IgD-negative memory B cell (primary cell): ENCODE measurements around the gene IL18RAP. TPM values are rescaled to one million over a fixed set of nuclear protein-coding genes. Genes with fewer than 3 reads are reported as not detected.

ENCODE experiments used
- H3K27ac Mint-ChIP-seq, 3 donors: one replicate each; pipeline ENCODE4 v1.8.0; 2020 to 2022; ENCODE audit warnings: mild to moderate bottlenecking in 3 of 3, mixed read lengths in 3 of 3, moderate library complexity in 1 of 3
- H3K27me3 Mint-ChIP-seq: one replicate; pipeline ENCODE4 v1.8.0; 2021; ENCODE audit warnings: mixed read lengths
- H3K36me3 Mint-ChIP-seq: one replicate; pipeline ENCODE4 v1.8.0; 2020; ENCODE audit warnings: mild to moderate bottlenecking, mixed read lengths
- H3K4me1 Mint-ChIP-seq, 3 donors: one replicate each; pipeline ENCODE4 v1.8.0; 2020 to 2022; ENCODE audit warnings: mixed read lengths in 3 of 3, mild to moderate bottlenecking in 1 of 3
- H3K4me3 Mint-ChIP-seq, 4 donors: one replicate each; pipeline ENCODE4 v1.8.0; 2020 to 2022; ENCODE audit warnings: mild to moderate bottlenecking in 4 of 4, mixed read lengths in 4 of 4, moderate library complexity in 3 of 4
- H3K9me3 Mint-ChIP-seq, 3 donors: one replicate each; pipeline ENCODE4 v1.8.0; 2020 to 2021; ENCODE audit warnings: mixed read lengths in 3 of 3, mild to moderate bottlenecking in 1 of 3
- polyA plus RNA-seq: library from polyadenylated mRNA; unstranded; fragments of 300-500 nt; fragmentation: Illumina TruSeq; gene quantifications from one replicate; pipeline ENCODE4 v1.2.3, GENCODE V29; 2021

IL18RAP gene
- polyA plus RNA-seq, 1 donor from 2014 or later, result 0.55 TPM

GRCh38 chr2:102434655-102435381 lies 11.9 kb downstream of the IL18RAP start:
- Mint-ChIP-seq H3K4me1 (peaks cover 21 to 29% (median 23%) of the 10 kb centered on the region in 3 donors), H3K27ac (no peak overlapping the region), H3K4me3 (no peak overlapping the region), H3K27me3 (peaks cover 3% of the 10 kb centered on the region), H3K9me3 (no peaks in the 10 kb centered on the region), H3K36me3 (no peaks in the 10 kb centered on the region)

DNA sequence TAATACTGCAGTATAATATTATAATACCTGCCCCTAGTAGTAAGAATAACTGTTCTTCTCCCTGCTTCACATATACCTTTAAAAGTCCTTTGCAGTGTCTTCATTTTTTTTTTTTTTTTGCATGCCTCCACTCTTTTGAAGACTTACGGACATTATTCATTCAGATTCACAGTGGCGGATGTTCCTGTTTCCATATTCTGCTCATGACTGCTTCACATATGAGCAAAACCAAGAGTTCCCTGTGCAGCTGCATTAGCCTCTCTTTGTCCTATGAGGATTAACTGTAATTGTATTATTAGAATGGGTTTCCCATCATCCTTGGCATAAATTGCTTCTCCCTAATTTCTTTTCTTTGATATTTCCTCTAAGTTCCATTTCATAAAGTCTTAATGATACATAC lies 12.8 kb downstream of the IL18RAP start:
- peaks cover 16 to 24% (median 18%) of the 10 kb centered on the region in 3 donors for H3K4me1 Mint-ChIP-seq
- no peaks in the 10 kb centered on the region for H3K36me3 Mint-ChIP-seq
- peak overlapping the region in 1 of 4 donors; percentile 69 for H3K4me3 Mint-ChIP-seq
- H3K27ac Mint-ChIP-seq, result no peak overlapping the region
- peaks cover 3% of the 10 kb centered on the region for H3K27me3 Mint-ChIP-seq
- H3K9me3 Mint-ChIP-seq, result no peaks in the 10 kb centered on the region

DNA sequence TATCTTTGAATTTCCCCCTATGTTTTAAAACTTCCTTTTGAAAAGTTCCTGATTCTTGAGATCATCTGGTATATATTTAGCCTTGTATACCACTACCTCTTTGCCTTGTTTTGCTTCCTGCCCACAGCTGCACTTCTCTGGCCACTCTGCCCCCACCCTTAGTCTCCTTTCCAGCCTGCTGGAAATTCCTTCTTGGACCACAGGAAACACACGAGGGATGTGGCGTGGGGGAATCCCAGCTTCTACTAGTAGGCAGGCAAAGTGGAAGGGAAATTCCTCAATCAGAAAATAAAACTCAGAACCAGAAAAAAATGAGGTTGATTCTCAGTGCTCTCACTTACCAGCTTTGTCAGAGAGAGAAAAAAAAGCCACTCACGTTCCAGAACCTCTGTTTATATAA lies 13.4 kb downstream of the IL18RAP start:
- Mint-ChIP-seq H3K4me1 (peaks cover 15 to 22% (median 15%) of the 10 kb centered on the region in 3 donors), H3K9me3 (no peaks in the 10 kb centered on the region), H3K4me3 (peak overlapping the region in 2 of 4 donors; percentile 45 to 69), H3K36me3 (no peaks in the 10 kb centered on the region), H3K27ac (peak overlapping the region in 1 of 3 donors; percentile 3), H3K27me3 (peaks cover 3% of the 10 kb centered on the region)

- Mint-ChIP-seq H3K9me3 (no peaks in the 10 kb centered on the region), H3K4me1 (peaks cover 13 to 22% (median 14%) of the 10 kb centered on the region in 3 donors), H3K36me3 (no peaks in the 10 kb centered on the region), H3K4me3 (no peak overlapping the region), H3K27me3 (peaks cover 3% of the 10 kb centered on the region), H3K27ac (no peak overlapping the region)
Measured at GRCh38 chr2:102437122-102437521, 14.2 kb downstream of the IL18RAP start.

GRCh38 chr2:102438111-102438510 lies 15.2 kb downstream of the IL18RAP start:
- Mint-ChIP-seq H3K4me3 (no peak overlapping the region), H3K4me1 (peaks cover 16 to 24% (median 16%) of the 10 kb centered on the region in 3 donors), H3K27me3 (peaks cover 3% of the 10 kb centered on the region), H3K27ac (no peak overlapping the region), H3K9me3 (no peaks in the 10 kb centered on the region), H3K36me3 (no peaks in the 10 kb centered on the region)

GRCh38 chr2:102438578-102438977 lies 15.6 kb downstream of the IL18RAP start:
- Mint-ChIP-seq H3K4me3 (no peak overlapping the region), H3K4me1 (peaks cover 17 to 25% (median 17%) of the 10 kb centered on the region in 3 donors), H3K27me3 (peaks cover 3% of the 10 kb centered on the region), H3K36me3 (no peaks in the 10 kb centered on the region), H3K9me3 (no peaks in the 10 kb centered on the region), H3K27ac (no peak overlapping the region)

GRCh38 chr2:102439065-102439695 lies 16.2 kb downstream of the IL18RAP start:
- no peak overlapping the region for H3K27ac Mint-ChIP-seq

DNA sequence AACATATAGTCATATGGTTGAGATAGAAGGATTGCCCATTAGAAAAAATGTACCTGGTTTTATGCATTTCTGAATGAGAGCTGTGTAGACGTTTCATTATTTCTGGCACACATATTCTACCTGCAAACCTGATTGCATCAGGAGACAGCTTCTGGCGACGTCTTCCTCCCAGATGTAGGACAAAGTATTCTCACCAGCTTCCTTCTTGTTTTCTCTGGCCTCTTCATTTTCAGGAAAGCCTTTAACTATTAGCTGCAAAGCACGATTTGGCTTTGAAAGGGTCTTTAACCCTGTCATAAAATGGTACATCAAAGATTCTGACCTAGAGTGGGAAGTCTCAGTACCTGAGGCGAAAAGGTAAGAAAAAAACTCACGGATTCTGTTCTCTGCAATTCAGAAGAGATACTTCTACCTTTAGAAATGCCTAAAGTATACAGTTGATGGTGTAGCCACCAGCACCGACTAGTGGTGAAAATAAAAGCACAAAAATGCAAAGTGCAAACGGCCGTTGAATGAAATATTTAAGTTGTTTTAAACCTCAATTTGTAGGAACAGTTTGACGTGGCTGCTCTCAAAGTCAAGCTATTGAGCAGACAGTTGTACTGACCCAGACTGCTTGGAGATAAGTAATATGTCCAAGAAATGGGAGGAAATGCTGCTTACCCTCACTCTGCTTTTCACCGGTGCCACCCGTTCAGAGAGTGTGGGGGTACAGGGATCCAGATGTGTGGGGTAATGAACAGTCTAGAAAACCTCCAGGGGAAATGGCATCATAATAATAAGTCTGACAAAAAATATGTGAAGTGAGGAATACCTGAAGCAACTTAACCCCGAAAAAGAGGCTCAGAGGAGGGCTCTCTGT lies 20.2 kb downstream of the IL18RAP start:
- H3K9me3 Mint-ChIP-seq, result no peaks in the 10 kb centered on the region
- peaks cover 3 to 4% (median 4%) of the 10 kb centered on the region in 3 donors for H3K4me1 Mint-ChIP-seq
- H3K36me3 Mint-ChIP-seq, result no peaks in the 10 kb centered on the region
- no peak overlapping the region for H3K27ac Mint-ChIP-seq
- H3K4me3 Mint-ChIP-seq, result no peak overlapping the region
- H3K27me3 Mint-ChIP-seq, result no peaks in the 10 kb centered on the region

More at GRCh38 chr2:102439065-102439695, 16.2 kb downstream of the IL18RAP start:
- Mint-ChIP-seq H3K9me3 (no peaks in the 10 kb centered on the region), H3K36me3 (no peaks in the 10 kb centered on the region), H3K27me3 (peaks cover 3% of the 10 kb centered on the region), H3K4me3 (no peak overlapping the region), H3K4me1 (peaks cover 17 to 25% (median 17%) of the 10 kb centered on the region in 3 donors)

GRCh38 chr2:102444233-102444632 lies 21.3 kb downstream of the IL18RAP start:
- H3K36me3 Mint-ChIP-seq, result no peaks in the 10 kb centered on the region
- no peak overlapping the region for H3K4me3 Mint-ChIP-seq
- no peaks in the 10 kb centered on the region for H3K27me3 Mint-ChIP-seq
- H3K27ac Mint-ChIP-seq, result no peak overlapping the region
- H3K9me3 Mint-ChIP-seq, result no peaks in the 10 kb centered on the region
- H3K4me1 Mint-ChIP-seq, result peaks cover 3 to 4% (median 4%) of the 10 kb centered on the region in 3 donors

DNA sequence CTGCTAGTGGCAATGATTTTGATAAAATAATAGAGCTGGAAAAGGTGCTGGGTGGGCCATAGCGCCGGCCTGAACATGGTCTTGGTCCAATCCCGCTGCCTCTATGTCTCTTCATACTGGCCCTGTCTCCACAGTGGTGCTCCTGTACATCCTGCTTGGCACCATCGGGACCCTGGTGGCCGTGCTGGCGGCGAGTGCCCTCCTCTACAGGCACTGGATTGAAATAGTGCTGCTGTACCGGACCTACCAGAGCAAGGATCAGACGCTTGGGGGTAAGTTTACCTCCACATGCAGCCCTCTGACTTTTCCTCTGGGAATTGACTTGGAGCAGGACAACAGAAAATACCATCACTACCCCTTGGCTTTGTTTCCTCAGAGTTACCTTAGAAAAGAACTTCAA lies 24.0 kb downstream of the IL18RAP start:
- H3K27ac Mint-ChIP-seq, result no peak overlapping the region
- no peaks in the 10 kb centered on the region for H3K9me3 Mint-ChIP-seq
- H3K27me3 Mint-ChIP-seq, result peaks cover 3% of the 10 kb centered on the region
- H3K36me3 Mint-ChIP-seq, result no peaks in the 10 kb centered on the region
- peaks cover 3 to 6% (median 4%) of the 10 kb centered on the region in 3 donors for H3K4me1 Mint-ChIP-seq
- H3K4me3 Mint-ChIP-seq, result no peak overlapping the region

DNA sequence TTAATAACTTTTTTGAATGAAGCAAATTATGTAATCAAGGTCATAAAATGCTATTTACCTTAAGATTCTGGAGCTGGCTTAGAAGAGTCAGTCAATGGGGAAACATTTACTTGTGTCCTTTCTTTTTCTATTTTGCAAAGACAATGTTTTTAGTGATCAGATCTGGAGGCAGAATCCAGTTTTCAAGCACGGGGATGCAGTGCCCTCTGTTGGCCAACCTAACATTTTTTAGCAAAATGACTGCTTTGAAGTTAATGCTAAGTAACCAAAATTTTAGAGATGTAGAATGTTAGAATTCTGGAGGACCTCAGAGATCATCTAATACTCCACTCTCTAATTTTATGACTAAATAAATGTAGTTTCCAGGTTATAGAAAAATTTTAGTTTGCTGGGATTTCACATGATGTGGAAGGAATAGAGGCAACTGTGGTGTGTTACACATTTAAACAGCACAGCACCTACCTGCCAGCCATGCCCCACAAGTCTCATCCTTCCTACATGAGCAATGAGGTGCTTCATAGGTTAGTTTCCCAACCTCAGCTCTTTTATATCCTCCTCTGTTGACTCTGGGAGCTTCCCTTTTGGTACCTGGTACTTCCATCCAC lies 26.5 kb downstream of the IL18RAP start:
- Mint-ChIP-seq H3K36me3 (no peaks in the 10 kb centered on the region), H3K9me3 (no peaks in the 10 kb centered on the region), H3K27me3 (peaks cover 5% of the 10 kb centered on the region), H3K4me3 (no peak overlapping the region), H3K27ac (no peak overlapping the region), H3K4me1 (peaks cover 0 to 1% (median 0%) of the 10 kb centered on the region in 3 donors)

GRCh38 chr2:102451968-102452367 lies 29.0 kb downstream of the IL18RAP start:
- Mint-ChIP-seq H3K27me3 (peaks cover 10% of the 10 kb centered on the region), H3K9me3 (peaks cover 0 to 9% (median 5%) of the 10 kb centered on the region in 3 donors), H3K4me1 (peaks cover 0 to 1% (median 0%) of the 10 kb centered on the region in 3 donors), H3K27ac (no peak overlapping the region), H3K36me3 (no peaks in the 10 kb centered on the region), H3K4me3 (no peak overlapping the region)

- Mint-ChIP-seq H3K9me3 (peaks cover 0 to 9% (median 5%) of the 10 kb centered on the region in 3 donors), H3K27ac (no peak overlapping the region), H3K4me3 (no peak overlapping the region)
Measured at GRCh38 chr2:102453501-102453900, 30.5 kb downstream of the IL18RAP start.

GRCh38 chr2:102455061-102455670 lies 32.2 kb downstream of the IL18RAP start:
- H3K9me3 Mint-ChIP-seq, result peaks cover 1 to 9% (median 5%) of the 10 kb centered on the region in 3 donors
- peaks cover 10% of the 10 kb centered on the region for H3K27me3 Mint-ChIP-seq
- no peak overlapping the region for H3K27ac Mint-ChIP-seq
- H3K4me3 Mint-ChIP-seq, result no peak overlapping the region
- no peaks in the 10 kb centered on the region for H3K4me1 Mint-ChIP-seq
- no peaks in the 10 kb centered on the region for H3K36me3 Mint-ChIP-seq

More at GRCh38 chr2:102453501-102453900, 30.5 kb downstream of the IL18RAP start:
- H3K27me3 Mint-ChIP-seq, result peaks cover 10% of the 10 kb centered on the region
- H3K36me3 Mint-ChIP-seq, result no peaks in the 10 kb centered on the region
- H3K4me1 Mint-ChIP-seq, result peaks cover 0 to 1% (median 0%) of the 10 kb centered on the region in 3 donors
